ENCODE data around the gene ZRANB3.
"Not testable (repeated sequence)": the region's sequence is repeated elsewhere in the genome, so short reads cannot be mapped to it uniquely, and the experiment has no call there.

Gene ZRANB3

DNA sequence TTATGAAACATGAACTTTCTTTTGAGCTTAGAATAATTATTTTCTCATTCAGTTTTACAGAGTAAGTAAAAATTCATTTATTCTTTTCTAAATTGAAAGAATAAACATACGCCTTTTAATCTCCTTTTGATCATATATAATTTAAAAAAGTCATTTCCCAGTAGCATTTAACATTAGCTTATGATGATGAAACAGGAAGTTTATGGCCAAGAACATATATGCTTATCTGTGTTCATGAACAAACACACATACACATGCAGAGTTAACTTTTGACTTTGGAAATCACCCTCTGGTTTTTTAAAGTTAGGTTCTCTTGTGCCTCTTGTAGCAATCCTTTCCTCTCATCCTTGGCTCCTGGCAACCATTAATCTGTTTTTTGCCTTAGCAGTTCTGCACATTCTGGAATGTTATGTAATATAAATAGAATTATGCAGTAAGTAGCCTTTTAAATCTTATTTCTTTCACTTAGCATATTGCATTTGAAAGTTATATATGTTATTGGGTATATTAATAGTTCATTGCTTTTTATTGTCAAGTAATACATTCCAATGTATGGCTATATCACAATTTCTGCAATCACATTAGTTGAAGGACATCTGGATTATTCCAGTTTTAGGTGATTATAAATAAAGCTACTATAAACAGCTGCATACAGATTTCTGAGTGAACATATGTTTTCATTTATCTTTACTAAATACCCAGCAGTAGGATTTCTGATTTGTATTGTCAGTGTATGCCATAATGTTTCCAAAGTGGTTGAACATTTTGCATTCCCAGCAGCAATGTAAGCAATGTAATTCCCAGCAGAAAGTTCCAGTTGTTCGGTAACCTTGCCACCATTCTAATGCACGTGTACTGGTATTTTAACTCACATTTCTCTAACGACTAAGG is 210.3 kb downstream of the ZRANB3 start:
- DNase-seq (ENCODE audit: low spot score), result no peak

DNA sequence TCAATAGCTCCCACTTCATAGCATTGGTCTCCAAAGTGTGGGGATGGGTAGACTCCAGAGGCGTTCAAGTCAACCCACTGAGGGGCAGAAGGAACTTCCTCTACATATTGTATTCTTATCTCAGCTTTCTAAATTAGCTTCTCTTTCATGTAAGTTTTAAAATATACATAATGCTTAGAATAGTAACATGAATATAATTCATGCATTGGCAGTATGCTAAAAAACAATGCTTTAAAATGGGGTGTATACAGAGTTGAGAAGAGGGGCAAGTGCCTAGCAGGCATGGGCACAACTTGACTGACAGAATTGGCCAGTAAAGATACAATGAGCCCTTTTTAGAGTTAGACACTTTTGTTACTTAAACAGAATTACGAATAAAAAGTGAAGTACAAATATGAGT is 212.2 kb downstream of the ZRANB3 start:
- DNase-seq (ENCODE audit: low spot score), result no peak

DNA sequence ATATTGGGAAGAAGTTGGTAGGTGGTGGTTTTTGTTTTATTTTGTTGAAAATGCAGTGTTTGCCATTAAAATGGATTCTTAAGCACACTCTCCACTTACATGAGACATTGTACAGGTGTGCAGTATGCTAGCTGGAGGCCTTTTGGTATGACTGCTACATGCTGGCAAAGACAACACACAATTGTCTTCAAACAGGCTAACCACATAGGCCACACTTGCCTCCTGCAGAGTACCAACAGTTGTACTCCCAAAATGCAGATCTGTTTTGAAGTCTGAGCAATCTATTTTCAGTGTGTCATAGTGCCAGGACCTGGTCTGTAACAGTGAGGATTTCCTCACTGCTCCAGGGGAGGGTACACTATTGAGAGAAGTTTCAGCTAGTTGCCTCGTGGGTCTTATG is 213.6 kb downstream of the ZRANB3 start:
- DNase-seq (ENCODE audit: low spot score), result no peak

DNA sequence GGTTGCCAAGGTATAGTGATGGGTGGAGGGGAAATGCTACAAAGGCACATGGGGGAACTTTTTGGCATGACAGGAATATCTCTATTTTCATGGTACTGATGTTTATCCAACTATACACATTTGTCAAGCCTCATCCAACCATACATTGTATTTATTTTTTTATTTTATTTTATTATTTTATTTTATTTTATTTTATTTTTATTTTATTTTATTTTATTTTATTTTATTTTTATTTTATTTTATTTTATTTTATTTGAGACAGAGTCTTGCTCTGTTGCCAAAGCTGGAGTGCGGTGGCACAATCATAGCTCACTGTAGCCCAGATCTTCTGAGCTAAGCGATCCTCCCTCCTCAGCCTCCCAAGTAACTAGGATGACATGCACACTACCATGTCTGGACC is 219.1 kb downstream of the ZRANB3 start:
- no peak for DNase-seq (ENCODE audit: low spot score)

DNA sequence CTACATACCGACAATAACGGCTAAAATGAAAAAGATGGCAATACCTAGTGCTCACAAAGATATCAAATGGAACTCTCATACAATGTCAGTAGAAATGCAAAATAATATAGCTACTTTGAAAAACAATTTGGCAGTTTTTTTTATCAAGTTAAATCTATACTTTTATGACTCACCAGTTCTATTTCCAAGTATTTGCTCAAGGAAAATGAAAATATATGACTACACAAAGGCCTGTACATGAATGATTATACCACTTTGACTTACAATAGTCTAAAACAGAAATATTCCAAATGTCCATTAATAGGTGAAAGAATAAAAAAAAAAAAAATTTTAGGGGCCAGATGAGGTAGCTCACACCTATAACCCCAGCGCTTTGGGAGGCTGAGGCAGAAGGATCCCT is 219.8 kb downstream of the ZRANB3 start:
- no peak for DNase-seq (ENCODE audit: low spot score)

DNA sequence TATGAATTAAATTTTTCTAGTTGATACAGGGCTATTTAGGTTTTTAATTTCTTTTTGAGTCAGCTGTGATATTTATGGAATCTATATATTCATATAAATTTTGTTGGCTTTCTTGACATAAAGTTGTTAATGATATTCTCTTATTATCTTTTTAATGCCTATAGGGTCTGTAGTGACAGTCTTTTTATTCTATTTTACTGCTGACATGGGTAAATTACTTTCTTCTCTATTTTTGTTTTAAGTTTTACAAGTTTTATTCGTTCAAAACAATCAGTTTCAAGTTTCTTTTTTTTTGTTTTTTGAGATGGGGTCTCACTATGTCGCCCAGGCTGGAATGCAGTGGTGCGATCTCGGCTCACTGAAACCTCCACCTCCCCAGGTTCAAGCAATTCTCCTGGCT is 226.3 kb downstream of the ZRANB3 start:
- no peak for DNase-seq (ENCODE audit: low spot score)

DNA sequence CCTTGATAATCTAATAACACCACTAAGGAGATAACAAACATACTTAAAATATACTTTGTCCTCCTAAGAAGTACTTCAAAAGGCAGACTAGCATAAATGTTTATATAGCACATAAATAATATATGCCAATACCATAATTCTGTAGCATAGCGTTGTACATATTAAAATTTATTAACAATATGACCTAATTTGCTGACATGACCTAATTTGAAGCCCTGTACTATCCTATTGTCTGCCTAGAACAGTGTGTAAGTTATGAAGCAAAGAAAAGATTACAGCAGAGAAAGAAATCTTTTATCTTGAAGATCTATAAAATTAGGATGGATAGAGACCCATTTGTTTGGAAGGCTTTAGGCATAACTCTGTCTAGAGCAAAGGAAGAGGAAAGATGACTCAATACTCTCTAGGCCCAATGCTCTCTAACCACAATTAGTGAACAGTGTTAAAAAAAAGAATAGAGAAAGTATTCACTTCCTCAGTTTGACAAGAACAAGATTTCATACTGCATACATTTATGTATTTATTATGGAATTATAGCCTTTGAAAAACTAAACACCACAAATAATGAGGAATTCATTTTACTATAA is 231.3 kb downstream of the ZRANB3 start:
- no peak for DNase-seq (ENCODE audit: low spot score)

DNA sequence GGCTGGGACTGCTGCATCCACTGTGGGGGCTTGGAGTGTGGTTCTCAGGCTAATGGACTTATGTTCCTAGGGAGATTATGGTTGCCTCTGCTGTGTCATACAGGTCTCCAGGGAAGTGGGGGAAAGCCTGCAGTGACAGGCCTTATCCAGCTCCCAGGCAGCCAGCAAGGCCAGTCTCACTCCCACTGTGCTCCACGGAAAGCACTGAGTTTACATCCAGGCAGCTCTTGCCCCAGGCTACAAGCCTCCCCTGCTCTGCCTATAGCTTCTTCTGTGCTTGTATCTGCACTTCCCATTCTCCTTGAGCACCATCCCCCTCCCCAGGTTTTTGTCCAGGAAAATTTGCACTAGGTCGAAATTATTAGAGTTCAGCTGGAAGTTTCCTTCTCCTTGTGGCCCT is 231.9 kb downstream of the ZRANB3 start:
- DNase-seq (ENCODE audit: low spot score), result no peak

DNA sequence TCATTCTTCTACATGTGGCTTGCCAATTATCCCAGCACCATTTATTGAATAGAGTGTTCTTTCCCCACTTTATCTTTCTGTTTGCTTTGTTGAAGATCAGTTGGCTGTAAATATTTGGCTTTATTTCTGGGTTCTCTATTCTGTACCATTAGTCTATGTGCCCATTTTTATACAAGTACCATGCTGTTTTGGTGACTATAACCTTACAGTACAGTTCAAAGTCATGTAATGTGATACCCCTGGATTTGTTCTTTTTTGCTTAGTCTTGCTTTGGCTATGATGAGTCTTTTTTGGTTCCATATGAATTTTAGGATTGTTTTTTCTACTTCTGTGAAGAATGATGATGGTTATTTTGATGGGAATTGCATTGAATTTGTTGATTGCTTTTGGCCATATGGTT is 243.9 kb downstream of the ZRANB3 start:
- not testable (repeated sequence) for DNase-seq (ENCODE audit: low spot score)

DNA sequence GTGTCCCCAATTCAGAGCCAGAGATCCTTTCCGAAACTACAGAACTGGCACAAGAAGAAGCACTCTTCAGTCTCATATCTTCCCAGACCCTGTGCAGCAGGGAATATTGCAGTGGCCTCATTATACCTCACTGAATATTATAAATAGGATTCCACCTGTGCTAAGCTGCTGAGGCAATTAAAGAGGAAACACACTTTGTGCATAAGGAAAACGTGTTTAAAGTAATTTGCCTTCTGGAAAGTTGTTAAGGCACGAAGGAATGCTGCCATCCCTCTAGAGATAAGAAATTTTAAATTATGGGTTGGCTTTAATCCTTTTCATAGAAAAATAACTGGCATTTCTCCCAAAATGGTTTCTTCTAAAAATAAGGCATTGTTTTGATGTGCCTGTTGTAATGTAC is 245.6 kb downstream of the ZRANB3 start:
- no peak for DNase-seq (ENCODE audit: low spot score)

DNA sequence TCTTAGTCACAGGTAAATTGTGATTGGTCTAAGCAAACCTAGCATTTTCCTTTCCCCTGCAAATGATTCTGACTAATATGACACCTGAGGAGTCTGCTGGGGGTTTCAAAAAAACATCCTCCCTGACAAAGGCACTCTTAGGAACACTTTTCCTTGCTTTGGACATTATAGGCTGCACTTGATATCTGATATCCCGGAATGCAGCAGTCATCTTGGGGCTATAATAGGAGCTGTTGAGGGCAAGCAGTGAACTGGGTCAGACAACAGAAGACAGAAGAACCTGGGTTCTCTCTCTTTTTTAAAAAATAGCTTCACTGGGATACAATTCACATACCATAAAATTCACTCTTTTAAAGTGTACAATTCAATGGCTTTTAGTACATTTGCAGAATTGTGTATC is 249.6 kb downstream of the ZRANB3 start:
- DNase-seq (ENCODE audit: low spot score), result no peak

DNA sequence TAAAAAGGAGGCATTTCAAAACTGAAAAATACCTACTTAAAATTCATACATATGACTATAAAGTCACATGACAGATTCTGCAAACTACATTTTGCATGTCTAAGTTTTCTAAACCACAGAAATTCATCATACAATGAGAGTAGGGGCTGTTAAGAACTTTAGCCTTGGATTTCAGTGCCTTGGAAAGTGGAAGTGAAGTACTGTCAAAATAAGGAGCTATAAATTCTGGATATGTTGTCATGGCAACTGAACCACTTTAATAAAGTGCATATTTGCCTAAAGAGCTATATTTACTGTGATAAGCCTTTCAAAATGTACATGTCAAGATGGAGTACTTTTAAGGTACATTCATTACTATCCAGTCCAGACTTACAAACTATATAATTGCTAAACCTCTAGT is 251.8 kb downstream of the ZRANB3 start:
- DNase-seq (ENCODE audit: low spot score), result no peak

DNA sequence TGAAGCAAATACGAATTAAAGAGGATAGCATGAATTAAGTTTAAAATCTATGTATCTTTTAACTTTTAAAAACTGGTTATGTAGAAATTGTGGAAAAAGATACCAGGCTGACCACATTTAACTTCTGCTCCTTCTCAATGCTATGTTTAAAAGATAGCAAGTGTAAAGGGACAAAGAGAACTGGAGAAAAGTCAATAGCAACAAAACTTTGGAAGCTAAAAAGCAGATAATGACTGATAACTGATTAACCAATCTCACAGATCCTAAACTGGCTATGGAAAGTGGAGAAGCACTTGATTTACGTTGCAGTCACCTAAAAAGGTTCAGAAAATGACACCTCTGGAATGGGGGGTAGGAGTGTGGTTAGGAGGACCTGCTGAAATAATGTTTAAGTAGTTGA is 254.5 kb downstream of the ZRANB3 start:
- DNase-seq (ENCODE audit: low spot score), result no peak

DNA sequence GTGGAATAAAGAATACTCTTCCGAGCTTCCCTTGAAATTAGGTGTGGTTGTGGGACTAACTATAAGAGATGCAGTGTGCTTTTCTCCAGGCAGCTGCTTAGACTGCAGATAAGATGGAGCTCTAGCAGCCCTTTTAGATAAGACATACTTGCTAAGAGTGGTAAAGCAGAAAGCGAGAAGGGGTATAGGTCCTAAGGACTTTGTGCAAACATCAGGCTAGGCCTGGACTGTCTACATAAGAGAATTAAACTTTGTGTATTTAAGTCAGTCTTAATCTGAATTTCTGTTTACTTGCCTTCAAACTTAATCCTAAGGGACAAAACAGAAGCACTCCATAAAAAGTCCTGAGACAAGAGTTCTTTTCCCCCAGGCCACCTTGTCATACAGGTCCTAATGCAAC is 260.0 kb downstream of the ZRANB3 start:
- no peak for DNase-seq (ENCODE audit: low spot score)

DNA sequence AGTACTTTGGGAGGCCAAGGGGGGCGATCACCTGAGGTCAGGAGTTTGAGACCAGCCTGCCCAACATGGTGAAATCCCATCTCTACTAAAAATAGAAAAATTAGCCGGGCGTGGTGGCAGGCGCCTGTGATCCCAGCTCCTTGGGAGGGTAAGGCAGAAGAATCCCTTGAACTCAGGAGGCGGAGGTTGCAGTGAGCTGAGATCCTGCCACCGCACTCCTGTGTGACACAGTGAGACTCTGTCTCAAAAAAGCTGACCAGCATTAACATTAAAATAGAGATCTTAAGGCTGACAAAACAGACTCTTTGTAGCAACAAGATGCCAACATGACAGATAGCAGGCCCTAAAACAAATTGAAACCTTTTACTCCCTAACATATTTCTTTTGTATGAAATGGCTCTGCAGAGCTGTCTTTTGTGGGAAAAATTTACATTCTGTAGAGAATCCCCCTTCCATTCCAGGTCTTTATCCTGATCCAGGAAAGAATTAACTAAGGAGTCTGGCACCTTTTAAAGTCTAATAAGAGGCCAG is 265.0 kb downstream of the ZRANB3 start:
- no peak for DNase-seq (ENCODE audit: low spot score)

DNA sequence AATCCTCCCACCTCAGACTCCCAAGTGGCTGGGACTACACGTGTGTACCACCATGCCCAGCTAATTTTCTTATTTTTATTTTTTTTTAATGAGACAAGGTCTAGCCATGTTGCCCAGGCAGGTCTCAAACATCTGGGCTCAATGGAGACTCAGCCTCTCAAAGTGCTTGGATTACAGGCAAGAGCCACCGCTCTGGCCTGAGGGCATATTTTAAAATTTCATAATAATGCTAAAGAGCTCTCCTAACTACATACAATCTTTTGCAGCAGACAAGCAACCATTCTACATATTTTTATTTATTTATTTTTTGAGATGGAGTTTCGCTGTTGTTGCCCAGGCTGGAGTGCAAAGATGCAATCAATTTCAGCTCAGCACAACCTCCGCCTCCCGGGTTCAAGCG is 271.9 kb downstream of the ZRANB3 start:
- no peak for DNase-seq (ENCODE audit: low spot score)

DNA sequence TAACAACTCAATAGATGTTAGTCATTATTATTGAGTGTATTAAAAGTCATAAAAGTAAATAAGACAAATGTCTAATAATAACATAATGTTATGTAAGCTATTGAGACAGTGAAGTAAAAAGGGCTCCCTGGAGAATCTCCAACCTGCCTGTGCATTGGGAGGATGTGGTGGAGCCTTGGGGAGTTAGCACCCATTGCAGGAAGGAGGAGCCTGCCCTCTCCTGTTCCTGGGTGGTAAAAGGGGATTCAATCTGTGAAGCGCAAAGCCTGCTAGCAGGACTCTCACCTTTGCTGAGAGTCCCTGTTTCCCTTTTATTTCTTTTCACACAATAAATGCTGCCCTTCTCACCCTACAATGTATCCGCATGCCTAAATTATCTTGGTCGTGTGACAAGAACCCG is 272.8 kb downstream of the ZRANB3 start:
- DNase-seq (ENCODE audit: low spot score), result no peak

DNA sequence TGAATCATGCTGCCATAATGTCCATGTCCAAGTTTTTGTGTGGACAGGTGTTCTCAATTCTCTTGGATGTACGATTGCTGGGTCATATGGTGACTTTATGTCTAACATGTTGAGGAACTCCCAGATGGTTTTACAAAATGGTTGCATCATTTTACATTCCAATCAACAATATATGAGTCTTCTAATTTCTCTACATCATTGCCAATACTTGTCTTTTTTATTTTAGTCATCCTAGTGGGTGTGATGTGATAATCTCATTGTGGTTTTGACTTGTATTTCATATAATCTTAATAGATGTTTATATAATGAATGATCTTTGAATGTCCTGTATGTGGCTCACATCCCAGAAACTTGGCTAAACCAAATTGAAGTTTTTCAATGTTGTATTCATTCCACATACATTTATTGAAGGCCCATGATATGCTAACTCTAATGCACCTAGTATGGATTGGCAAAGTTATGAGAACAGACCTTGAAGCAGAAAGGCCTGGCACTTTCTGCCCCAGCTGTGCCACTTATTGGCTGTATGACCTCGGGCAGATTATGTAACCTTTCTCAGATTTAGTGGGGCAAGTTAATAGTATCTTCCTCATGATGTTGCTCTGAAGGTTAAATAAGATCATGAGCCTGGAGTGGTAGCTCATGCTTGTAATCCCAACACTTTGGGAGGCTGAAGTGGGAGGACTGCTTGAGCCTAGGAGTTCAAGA is 273.5 kb downstream of the ZRANB3 start:
- no peak for DNase-seq (ENCODE audit: low spot score)

DNA sequence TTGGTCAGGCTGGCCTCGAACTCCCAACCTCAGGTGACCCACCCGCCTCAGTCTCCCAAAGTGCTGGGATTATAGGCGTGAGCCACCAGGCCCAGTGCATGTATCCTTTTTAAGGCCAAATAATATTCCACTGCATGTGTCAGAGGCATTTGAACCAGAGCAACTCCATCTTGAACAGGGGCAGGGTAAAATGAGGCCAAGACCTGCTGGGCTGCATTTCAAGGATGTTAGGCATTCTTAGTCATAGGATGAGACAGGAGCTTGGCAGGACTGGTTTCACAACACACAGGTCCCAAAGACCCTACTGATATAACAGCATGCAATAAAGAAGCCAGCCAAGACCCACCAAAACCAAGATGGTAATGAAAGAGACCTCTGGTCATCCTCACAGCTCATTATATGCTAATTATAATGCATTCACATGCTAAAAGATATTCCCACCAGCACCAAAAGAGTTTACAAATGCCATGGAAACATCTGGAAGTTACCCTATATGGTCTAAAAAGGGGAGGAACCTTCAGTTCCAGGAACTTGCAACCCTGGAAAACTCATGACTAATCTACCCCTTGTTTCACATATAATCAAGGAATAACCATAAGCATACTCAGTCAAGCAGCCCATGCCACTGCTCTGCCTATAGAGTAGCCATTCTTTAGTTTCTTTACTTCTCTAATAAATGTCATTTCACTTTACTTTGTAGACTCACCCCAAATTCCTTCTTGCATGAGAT is 274.3 kb downstream of the ZRANB3 start:
- DNase-seq (ENCODE audit: low spot score), result no peak

DNA sequence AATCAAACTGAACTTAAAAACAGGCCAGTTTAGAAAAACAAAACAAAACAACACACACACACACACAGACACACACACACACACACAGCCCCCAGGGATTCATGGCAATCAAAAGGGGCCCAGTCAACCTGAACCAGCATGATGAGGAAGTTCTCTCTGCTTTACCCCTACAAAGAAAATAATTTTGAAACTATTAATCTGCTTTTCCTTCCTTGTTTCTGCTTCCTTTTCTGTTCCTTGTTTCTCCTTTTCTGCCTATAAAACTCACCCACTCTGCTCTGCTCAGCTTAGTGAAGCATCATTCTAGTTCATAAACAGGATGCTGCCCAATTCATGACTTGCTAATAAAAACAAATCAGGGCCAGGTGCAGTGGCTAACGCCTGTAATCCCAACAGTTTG is 275.8 kb downstream of the ZRANB3 start:
- no peak for DNase-seq (ENCODE audit: low spot score)

DNA sequence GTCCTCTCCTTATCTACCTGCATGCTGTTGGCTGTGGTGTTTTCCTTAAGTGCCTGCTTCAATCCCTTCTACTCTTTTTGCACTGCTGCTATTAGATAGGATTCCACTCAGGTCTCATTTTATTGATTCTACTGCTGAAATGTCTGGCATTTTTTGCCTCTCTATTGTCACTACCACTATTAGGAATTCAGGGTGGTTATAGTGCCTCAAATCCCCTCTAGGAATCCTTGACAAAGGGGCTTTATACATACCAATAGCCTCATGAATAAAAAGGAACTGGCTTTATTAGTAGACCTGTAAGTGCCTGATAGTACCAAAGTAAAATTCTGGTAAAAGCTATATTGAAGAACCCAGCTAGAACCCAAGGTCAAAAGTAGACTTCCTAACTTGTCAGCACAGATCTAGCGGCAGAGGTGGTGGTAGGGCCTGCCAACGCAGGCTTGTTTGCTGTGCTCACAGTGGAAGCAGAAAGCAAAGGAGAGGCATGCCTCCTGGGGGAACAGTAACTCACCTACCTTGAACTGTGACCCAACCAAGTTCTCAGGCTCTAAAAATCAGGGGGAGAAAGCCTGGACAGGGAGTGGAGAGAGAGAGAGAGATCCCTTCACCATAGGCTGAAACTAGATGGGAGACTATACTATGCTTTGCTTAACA is 278.1 kb downstream of the ZRANB3 start:
- DNase-seq (ENCODE audit: low spot score), result no peak

DNA sequence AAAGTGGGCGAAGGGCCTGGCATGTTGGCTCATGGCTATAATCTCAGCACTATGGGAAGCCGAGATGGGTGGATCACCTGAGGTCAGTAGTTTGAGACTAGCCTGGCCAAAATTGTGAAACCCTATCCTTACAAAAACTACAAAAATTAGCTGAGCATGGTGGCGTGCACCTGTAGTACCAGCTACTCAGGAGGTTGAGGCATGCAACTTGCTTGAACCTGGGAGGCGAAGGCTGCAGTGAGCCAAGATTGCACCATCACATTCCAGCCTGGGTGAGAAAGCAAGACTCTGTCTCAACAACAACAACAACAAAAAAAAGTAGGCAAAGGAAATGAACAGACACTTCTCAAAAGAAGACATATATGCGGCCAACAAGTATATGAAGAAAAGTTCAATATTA is 282.4 kb downstream of the ZRANB3 start:
- no peak for DNase-seq (ENCODE audit: low spot score)

Data from CD4-positive, alpha-beta T cell treated with Interleukin-6 at 100 ng/mL for 8 hours (primary cell).